WTC11 (cell line): ENCODE measurements around the gene PTPN3.

Source experiments
- TF ChIP-seq, protein P1 (sequence below): sonication (generic); formaldehyde crosslinking; IDR thresholded peaks from 2 replicates; pipeline ENCODE4 v1.8.1; 2022; ENCODE audit warnings: mild to moderate bottlenecking, moderate library complexity, missing genetic modification reagents
- TF ChIP-seq, protein P2 (sequence below): fragments of 200-600 bp; IDR thresholded peaks from 2 replicates; pipeline ENCODE4 v1.8.0; 2022; ENCODE audit warnings: antibody characterized with exemption

DNA sequence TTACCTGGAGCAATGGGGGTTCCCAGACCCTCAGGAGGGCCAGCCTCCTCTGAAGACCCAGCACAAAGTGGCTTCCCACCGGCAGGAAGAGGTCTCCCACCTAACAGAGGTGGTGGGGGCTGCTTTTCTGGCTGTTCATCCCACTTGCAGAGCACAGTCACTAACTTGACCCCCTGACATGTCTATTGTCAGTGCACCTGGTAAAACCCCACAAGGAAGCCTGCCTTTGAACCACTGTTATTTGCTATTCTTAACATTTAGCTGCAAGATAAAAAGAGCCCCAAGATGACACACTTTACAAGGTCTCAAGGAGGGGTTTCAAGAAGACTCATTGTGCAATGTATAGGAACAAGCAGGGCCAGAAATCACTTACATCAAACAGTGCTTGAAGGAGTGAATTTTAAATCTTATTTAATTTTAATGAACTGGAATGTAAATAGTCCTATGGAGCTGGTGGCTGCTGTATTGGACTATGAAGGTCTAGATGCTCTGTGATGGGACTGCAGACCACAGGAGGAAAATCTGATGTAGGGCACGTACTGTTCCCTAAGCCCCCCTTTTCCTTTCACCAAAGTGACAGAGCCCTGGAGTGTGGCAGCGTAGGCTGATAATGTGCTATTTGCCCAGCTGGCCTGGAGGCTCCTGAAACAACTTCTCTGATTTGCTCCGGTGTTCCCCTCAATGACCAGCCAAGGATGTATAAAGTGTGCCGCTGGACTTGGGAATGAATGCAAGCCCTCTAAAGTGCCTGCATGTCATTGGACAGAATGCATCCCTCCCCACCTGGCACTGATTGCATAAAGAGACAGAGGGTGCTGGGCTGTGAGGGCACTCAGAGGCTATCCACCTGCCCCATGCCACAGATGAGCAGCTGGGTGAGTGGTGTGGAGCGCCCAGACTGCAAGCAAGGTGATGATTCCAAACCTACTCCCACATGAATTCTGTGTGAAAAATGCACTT is 80.2 kb downstream of the PTPN3 start:
- TF ChIP-seq, protein P1, sequence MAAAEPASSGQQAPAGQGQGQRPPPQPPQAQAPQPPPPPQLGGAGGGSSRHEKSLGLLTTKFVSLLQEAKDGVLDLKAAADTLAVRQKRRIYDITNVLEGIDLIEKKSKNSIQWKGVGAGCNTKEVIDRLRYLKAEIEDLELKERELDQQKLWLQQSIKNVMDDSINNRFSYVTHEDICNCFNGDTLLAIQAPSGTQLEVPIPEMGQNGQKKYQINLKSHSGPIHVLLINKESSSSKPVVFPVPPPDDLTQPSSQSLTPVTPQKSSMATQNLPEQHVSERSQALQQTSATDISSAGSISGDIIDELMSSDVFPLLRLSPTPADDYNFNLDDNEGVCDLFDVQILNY (CRISPR knock-in tag) = no peak
- TF ChIP-seq, protein P2, sequence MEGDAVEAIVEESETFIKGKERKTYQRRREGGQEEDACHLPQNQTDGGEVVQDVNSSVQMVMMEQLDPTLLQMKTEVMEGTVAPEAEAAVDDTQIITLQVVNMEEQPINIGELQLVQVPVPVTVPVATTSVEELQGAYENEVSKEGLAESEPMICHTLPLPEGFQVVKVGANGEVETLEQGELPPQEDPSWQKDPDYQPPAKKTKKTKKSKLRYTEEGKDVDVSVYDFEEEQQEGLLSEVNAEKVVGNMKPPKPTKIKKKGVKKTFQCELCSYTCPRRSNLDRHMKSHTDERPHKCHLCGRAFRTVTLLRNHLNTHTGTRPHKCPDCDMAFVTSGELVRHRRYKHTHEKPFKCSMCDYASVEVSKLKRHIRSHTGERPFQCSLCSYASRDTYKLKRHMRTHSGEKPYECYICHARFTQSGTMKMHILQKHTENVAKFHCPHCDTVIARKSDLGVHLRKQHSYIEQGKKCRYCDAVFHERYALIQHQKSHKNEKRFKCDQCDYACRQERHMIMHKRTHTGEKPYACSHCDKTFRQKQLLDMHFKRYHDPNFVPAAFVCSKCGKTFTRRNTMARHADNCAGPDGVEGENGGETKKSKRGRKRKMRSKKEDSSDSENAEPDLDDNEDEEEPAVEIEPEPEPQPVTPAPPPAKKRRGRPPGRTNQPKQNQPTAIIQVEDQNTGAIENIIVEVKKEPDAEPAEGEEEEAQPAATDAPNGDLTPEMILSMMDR = no peak
